NCI-H526 treated with DMSO at 0.1 percent for 48 hours (cell line): ENCODE measurements around the gene FRS2.

Experiments
- DNase-seq: peaks from one replicate; lab custom pipeline; 2025; lab: John Stamatoyannopoulos, UW

Gene FRS2

GRCh38 chr12:69527506-69528272 lies 57.5 kb downstream of the FRS2 start:
- no peak for DNase-seq

GRCh38 chr12:69529021-69529420 lies 58.8 kb downstream of the FRS2 start:
- peak; percentile 21 for DNase-seq

- no peak for DNase-seq
Observed at GRCh38 chr12:69533844-69534243, 63.7 kb downstream of the FRS2 start.

GRCh38 chr12:69534389-69534822 lies 64.2 kb downstream of the FRS2 start:
- DNase-seq = no peak

- DNase-seq = no peak
Observed at GRCh38 chr12:69540987-69541386, 70.8 kb downstream of the FRS2 start.

GRCh38 chr12:69544087-69544486 lies 73.9 kb downstream of the FRS2 start:
- no peak for DNase-seq

GRCh38 chr12:69545081-69545480 lies 74.9 kb downstream of the FRS2 start:
- no peak for DNase-seq

GRCh38 chr12:69546693-69547438 lies 76.7 kb downstream of the FRS2 start:
- no peak for DNase-seq

GRCh38 chr12:69548687-69549086 lies 78.5 kb downstream of the FRS2 start:
- DNase-seq = no peak

- no peak for DNase-seq
Observed at GRCh38 chr12:69550569-69551350, 80.6 kb downstream of the FRS2 start.

GRCh38 chr12:69553628-69554248 lies 83.5 kb downstream of the FRS2 start:
- DNase-seq = no peak

GRCh38 chr12:69555461-69555860 lies 85.3 kb downstream of the FRS2 start:
- DNase-seq = no peak

- DNase-seq = no peak
Observed at GRCh38 chr12:69556383-69556782, 86.2 kb downstream of the FRS2 start.

- no peak for DNase-seq
Observed at GRCh38 chr12:69563166-69563762, 93.1 kb downstream of the FRS2 start.

GRCh38 chr12:69566603-69567002 lies 96.4 kb downstream of the FRS2 start:
- no peak for DNase-seq

GRCh38 chr12:69569236-69569635 lies 99.0 kb downstream of the FRS2 start:
- no peak for DNase-seq

- no peak for DNase-seq
Observed at GRCh38 chr12:69570000-69570516, 99.9 kb downstream of the FRS2 start.

GRCh38 chr12:69570545-69571399 lies 100.6 kb downstream of the FRS2 start:
- DNase-seq = peak; percentile 50

- no peak for DNase-seq
Observed at GRCh38 chr12:69575346-69575745, 105.2 kb downstream of the FRS2 start.

- no peak for DNase-seq
Observed at GRCh38 chr12:69578283-69578682, 108.1 kb downstream of the FRS2 start.

GRCh38 chr12:69579029-69579428 lies 108.8 kb downstream of the FRS2 start:
- no peak for DNase-seq
